H1 (cell line): Measurements from ENCODE around the gene SURF4. TPM values are rescaled to one million over a fixed set of nuclear protein-coding genes. Genes with fewer than 3 reads are reported as not detected.

ENCODE experiments used
- CTCF ChIA-PET: fragments of 300-600 bp; sonication (Branson Sonifier 250); formaldehyde crosslinking; loops from one replicate; lab custom pipeline; 2021; ENCODE audit not compliant: partially characterized antibody; lab: Charles Lee
- POLR2A ChIA-PET: fragments of 300-600 bp; sonication (Branson Sonifier 250); formaldehyde crosslinking; loops from one replicate; lab custom pipeline; 2021; ENCODE audit warnings: inconsistent platforms; ENCODE audit not compliant: partially characterized antibody; lab: Charles Lee
- DNase-seq, 2 experiments: peaks; one replicate each; pipeline versions ENCODE4 v3.0.0 to v3.0.0-alpha.2; 2010 to 2022; ENCODE audit warnings: low spot score in 2 of 2, low read depth in 1 of 2, mixed read lengths in 1 of 2
- FAIRE-seq: peaks from 2 replicates; lab custom pipeline; 2011; peaks lifted over from hg19 to GRCh38; lab: Jason Lieb, UNC
- H2AFZ ChIP-seq: 2 replicates; pipeline ENCODE4 v1.8.1; 2012; ENCODE audit warnings: low read length, inconsistent platforms
- H2AK5ac ChIP-seq: 2 replicates; pipeline ENCODE4 v1.6.1; 2013; ENCODE audit warnings: low read depth, low read length
- H2BK120ac ChIP-seq: replicated peaks from 2 replicates; pipeline ENCODE3; 2013; ENCODE audit warnings: low read depth, low read length, inconsistent platforms
- H2BK12ac ChIP-seq: 2 replicates; pipeline ENCODE4 v1.6.1; 2013; ENCODE audit warnings: low read depth, low read length
- H2BK15ac ChIP-seq: 2 replicates; pipeline ENCODE4 v1.6.1; 2013; ENCODE audit warnings: low read length
- H2BK20ac ChIP-seq: 2 replicates; pipeline ENCODE4 v1.6.1; 2013; ENCODE audit warnings: low read length
- H2BK5ac ChIP-seq: 2 replicates; pipeline ENCODE4 v1.6.1; 2013; ENCODE audit warnings: low read depth, low read length
- H3K14ac ChIP-seq: 2 replicates; pipeline ENCODE4 v1.6.1; 2013; ENCODE audit warnings: inconsistent platforms; ENCODE audit not compliant: insufficient read length
- H3K18ac ChIP-seq: 2 replicates; pipeline ENCODE4 v1.6.1; 2013; ENCODE audit warnings: low read length; ENCODE audit errors: extremely low read depth
- H3K23ac ChIP-seq: 2 replicates; pipeline ENCODE4 v1.6.1; 2013; ENCODE audit warnings: inconsistent platforms; ENCODE audit not compliant: insufficient read length
- H3K23me2 ChIP-seq: 2 replicates; pipeline ENCODE4 v1.6.1; 2013; ENCODE audit warnings: low read depth, low read length
- H3K27ac ChIP-seq: 2 replicates; pipeline ENCODE4 v1.6.1; 2011; ENCODE audit warnings: low read depth, low read length, inconsistent platforms
- H3K27me3 ChIP-seq, 4 experiments: replicated peaks in 1 of 4; 1 replicate in 1 of 4; 2 replicates in 3 of 4; pipeline versions ENCODE4 v1.6.1 to v1.8.1; 2011 to 2013; ENCODE audit warnings: low read length in 3 of 4, mild to moderate bottlenecking in 3 of 4, inconsistent platforms in 2 of 4, mixed read lengths in 2 of 4, moderate library complexity in 1 of 4; ENCODE audit not compliant: control insufficient read depth in 3 of 4, insufficient read depth in 3 of 4; ENCODE audit errors: extremely low read depth in 1 of 4
- H3K36me3 ChIP-seq, 4 experiments: 2 replicates each; pipeline versions ENCODE4 v1.6.1 to v1.8.1; 2011 to 2013; ENCODE audit warnings: mild to moderate bottlenecking in 4 of 4, low read length in 3 of 4, moderate library complexity in 2 of 4, control low read depth in 1 of 4, inconsistent platforms in 1 of 4; ENCODE audit not compliant: insufficient read depth in 4 of 4, control insufficient read depth in 2 of 4
- H3K4ac ChIP-seq: replicated peaks from 2 replicates; pipeline ENCODE3; 2013; ENCODE audit warnings: low read length, low read depth, mixed read lengths, inconsistent platforms; ENCODE audit not compliant: insufficient read length
- H3K4me1 ChIP-seq, 4 experiments: replicated peaks in 1 of 4; 1 replicate in 1 of 4; 2 replicates in 3 of 4; pipeline versions ENCODE4 v1.6.1 to v1.8.1; 2011 to 2013; ENCODE audit warnings: low read length in 3 of 4, inconsistent platforms in 2 of 4, mixed read lengths in 1 of 4; ENCODE audit not compliant: insufficient read depth in 4 of 4, control insufficient read depth in 3 of 4
- H3K4me2 ChIP-seq, 2 experiments: 2 replicates each; pipeline versions ENCODE4 v1.6.1 to v1.8.1; 2011 to 2013; ENCODE audit warnings: low read depth in 2 of 2, low read length in 2 of 2, control low read depth in 1 of 2, inconsistent platforms in 1 of 2, mild to moderate bottlenecking in 1 of 2; ENCODE audit not compliant: insufficient read depth in 1 of 2
- H3K4me3 ChIP-seq, 4 experiments: fragments of 200-600, 300-600 bp in 1 of 4; sonication (generic), shearing (Covaris generic), sonication (Bioruptor Twin) in 1 of 4; 2 replicates each; pipeline versions ENCODE4 v1.5.1 to v1.8.1; 2011 to 2016; ENCODE audit warnings: low read length in 4 of 4, low read depth in 3 of 4, control low read depth in 2 of 4, inconsistent platforms in 2 of 4, mild to moderate bottlenecking in 2 of 4, mixed read lengths in 1 of 4, moderate library complexity in 1 of 4; ENCODE audit not compliant: insufficient read depth in 2 of 4; ENCODE audit errors: extremely low read depth in 1 of 4
- H3K56ac ChIP-seq: replicated peaks from 2 replicates; pipeline ENCODE3; 2013; ENCODE audit warnings: low read depth, mild to moderate bottlenecking, mixed read lengths, low read length, inconsistent platforms; ENCODE audit not compliant: insufficient read length
- H3K79me1 ChIP-seq: 2 replicates; pipeline ENCODE4 v1.6.1; 2013; ENCODE audit warnings: low read depth, low read length, control low read depth
- H3K79me2 ChIP-seq, 2 experiments: 2 replicates each; pipeline versions ENCODE4 v1.6.1 to v1.8.1; 2012 to 2013; ENCODE audit warnings: low read length in 2 of 2, mild to moderate bottlenecking in 2 of 2, inconsistent platforms in 1 of 2; ENCODE audit not compliant: insufficient read depth in 2 of 2, control insufficient read depth in 1 of 2
- H3K9ac ChIP-seq, 4 experiments: replicated peaks in 1 of 4; 1 replicate in 1 of 4; 2 replicates in 3 of 4; pipeline versions ENCODE4 v1.6.1 to v1.8.1; 2011 to 2013; ENCODE audit warnings: low read depth in 3 of 4, low read length in 3 of 4, control low read depth in 2 of 4, mild to moderate bottlenecking in 2 of 4, moderate library complexity in 2 of 4, inconsistent platforms in 1 of 4; ENCODE audit errors: extremely low read depth in 1 of 4
- H3K9me3 ChIP-seq, 2 experiments: 2 replicates each; pipeline versions ENCODE4 v1.6.1 to v1.8.1; 2012 to 2013; ENCODE audit warnings: mild to moderate bottlenecking in 2 of 2, moderate library complexity in 2 of 2, control low read depth in 1 of 2, inconsistent platforms in 1 of 2, low read depth in 1 of 2, low read length in 1 of 2, mixed read lengths in 1 of 2; ENCODE audit not compliant: insufficient read depth in 2 of 2
- H4K20me1 ChIP-seq, 2 experiments: replicated peaks in 1 of 2; 2 replicates each; pipeline versions ENCODE3 to v1.8.1; 2011 to 2013; ENCODE audit warnings: inconsistent platforms in 2 of 2, low read length in 2 of 2, mild to moderate bottlenecking in 1 of 2; ENCODE audit not compliant: insufficient read depth in 2 of 2, control insufficient read depth in 1 of 2
- H4K5ac ChIP-seq: 2 replicates; pipeline ENCODE4 v1.6.1; 2013; ENCODE audit warnings: low read length, low read depth, mixed read lengths, inconsistent platforms; ENCODE audit not compliant: insufficient read length
- H4K8ac ChIP-seq: 2 replicates; pipeline ENCODE4 v1.8.0; 2013; ENCODE audit warnings: mild to moderate bottlenecking, moderate library complexity, low read length, inconsistent platforms; ENCODE audit not compliant: insufficient read depth; ENCODE audit errors: extremely low read depth
- H4K91ac ChIP-seq: replicated peaks from 2 replicates; pipeline ENCODE3; 2013; ENCODE audit warnings: low read length, mixed read lengths, inconsistent platforms; ENCODE audit not compliant: insufficient read length
- CTCF ChIP-seq, 3 experiments: IDR thresholded peaks; 1 replicate in 2 of 3; 2 replicates in 1 of 3; pipeline versions ENCODE4 v1.5.1 to v1.6.1; 2011; ENCODE audit warnings: low read length in 3 of 3, mild to moderate bottlenecking in 3 of 3, inconsistent platforms in 2 of 3, low read depth in 1 of 3, moderate library complexity in 1 of 3; ENCODE audit not compliant: insufficient read depth in 1 of 3; ENCODE audit errors: control extremely low read depth in 1 of 3
- RAD21 ChIP-seq, 2 experiments: IDR thresholded peaks in 1 of 2; conservative IDR thresholded peaks in 1 of 2; 2 replicates each; pipeline ENCODE4 v1.6.1; 2011; ENCODE audit warnings: low read depth in 2 of 2, low read length in 2 of 2, improper control_type of control experiment in 1 of 2, inconsistent platforms in 1 of 2, mild to moderate bottlenecking in 1 of 2, moderate library complexity in 1 of 2
- RNF2 ChIP-seq: fragments of 200-900, 300-1000 bp; sonication (generic); IDR thresholded peaks from 2 replicates; pipeline ENCODE4 v1.7.1; 2016; ENCODE audit warnings: borderline replicate concordance, low read depth, mild to moderate bottlenecking, antibody characterized with exemption, low read length; ENCODE audit not compliant: poor library complexity, severe bottlenecking; ENCODE audit errors: missing control alignments
- WGBS, 2 experiments: shearing (Covaris generic) in 1 of 2; methylation state at CpG; one replicate each; pipeline versions ENCODE4 v1.1.6 to v1.1.7; 2013 to 2015; ENCODE audit warnings: low lambda C conversion rate in 2 of 2, mixed read lengths in 2 of 2, inconsistent platforms in 1 of 2, low coverage in 1 of 2, missing lambda C conversion rate in 1 of 2; ENCODE audit not compliant: insufficient replicate concordance in 2 of 2, insufficient coverage in 1 of 2, insufficient read length in 1 of 2; ENCODE audit errors: extremely low coverage in 1 of 2, missing lambda C conversion rate in 1 of 2; 5-methylcytosine and 5-hydroxymethylcytosine counted together
- polyA plus RNA-seq, 7 experiments: library from polyadenylated mRNA; depleted of rRNA in 3 of 7; stranded (reverse) in 5 of 7; unstranded in 2 of 7; fragments of >200 nt in 5 of 7; fragments of 200-250 nt in 2 of 7; gene quantifications; 1 replicate in 5 of 7; 2 replicates in 1 of 7; 4 replicates in 1 of 7; pipeline versions ENCODE4 v1.2.1 to v1.2.3, GENCODE V29; 2011 to 2013; ENCODE audit warnings: missing spikeins in 2 of 7, mixed read lengths in 2 of 7
- total RNA-seq: library from RNA; stranded (reverse); fragmentation: NEBNext Ultra II Directional; extraction: Animal tissue kit (Norgen Biotek cat#: 25700); gene quantifications from 2 replicates; pipeline ENCODE4 v1.2.1, GENCODE V29; 2021

Gene SURF4
- total and polyA plus RNA-seq, 2 of the 8 experiments (the other 6 are each of a cell fraction or from before 2014, with no cell fraction given), result 176 to 182 TPM

- Histone ChIP-seq H3K18ac (no peak overlapping the region; the same call in 1 of the 2 replicates), H2BK120ac (no peak overlapping the region), H3K56ac (no peak overlapping the region), H4K91ac (no peak overlapping the region), H3K4me2 (no peak overlapping the region), H3K14ac (no peak overlapping the region), H3K4me3 (no peak overlapping the region), H2BK15ac (peak overlapping the region; percentile 29; the same call in 1 of the 2 replicates), H3K9me3 (peaks cover 10 to 16% of the 10 kb centered on the region in 2 experiments), H4K8ac (no peak overlapping the region; the same call in 1 of the 2 replicates), H2BK12ac (no peak overlapping the region), H2AK5ac (no peak overlapping the region), H4K5ac (no peak overlapping the region), H2AFZ (0 out of 2 replicates have a peak overlapping the region, but pooled peaks have one; percentile 24), H4K20me1 (no peaks in the 10 kb centered on the region), H2BK20ac (no peak overlapping the region), H2BK5ac (no peak overlapping the region), H3K36me3 (no peaks in the 10 kb centered on the region), H3K4ac (no peak overlapping the region), H3K9ac (no peak overlapping the region), H3K23me2 (no peaks in the 10 kb centered on the region), H3K27ac (no peak overlapping the region), H3K79me1 (no peaks in the 10 kb centered on the region), H3K79me2 (no peaks in the 10 kb centered on the region), H3K23ac (no peak overlapping the region), H3K4me1 (no peaks in the 10 kb centered on the region), H3K27me3 (no peaks in the 10 kb centered on the region)
- ChIA-PET POLR2A (interaction anchor here (1.2 to 1.4 kb wide), 2 partner anchors 9 to 27 kb away, joined by 4 to 6 read pairs; partner anchors contain the start of genes MED22 and RPL7A), CTCF (interaction anchor here (0.7 to 3.2 kb wide), 11 partner anchors 9 to 309 kb away, joined by 3 to 16 read pairs (median 4); no protein-coding TSS in a partner anchor)
- peak; percentile 18 to 52 (median 38) for TF ChIP-seq CTCF (IDR thresholded peaks at IDR 0.05; ENCODE audit: control extremely low read depth in 1 of 3, insufficient read depth in 1 of 3, low read depth in 1 of 3, low read length in 3 of 3)
- TF ChIP-seq RAD21 (IDR thresholded peaks at IDR 0.05 in 1 of 2, conservative IDR thresholded peaks at IDR 0.05 in 1 of 2; ENCODE audit: low read depth in 2 of 2, low read length in 2 of 2), result peak; percentile 20 to 29; a peak in 3 of 4 replicates
- TF ChIP-seq RNF2, result no peak
- FAIRE-seq (no peak), DNase-seq (no peak)
- 74% methylated on average over 13 of the region's 13 CpGs; no CpG with 5 or more reads in 1 of the 2 experiments for WGBS, 2 experiments
Measured at GRCh38 chr9:133320421-133320881, 55.4 kb downstream of the SURF4 start.
